GM13976 (cell line): ENCODE measurements around the gene PATJ.

Source experiments
- DNase-seq: peaks from one replicate; pipeline ENCODE4 v3.0.0; 2012; ENCODE audit warnings: low spot score
- in situ Hi-C: fragments of 300-500 bp; cut with MboI; formaldehyde crosslinking; loops from one replicate; pipeline ENCODE4 v1.12.0; 2022; ENCODE audit warnings: low sequenced_read_pairs, mixed read lengths, inconsistent platforms; ENCODE audit not compliant: unreplicated experiment
- TF ChIP-seq, protein P1 (sequence below): IDR thresholded peaks from 2 replicates; pipeline ENCODE4 v1.5.1; 2012; ENCODE audit warnings: borderline replicate concordance, mild to moderate bottlenecking; ENCODE audit not compliant: insufficient read depth; ENCODE audit errors: extremely low read depth, missing control alignments, control extremely low read depth

Gene PATJ

DNA sequence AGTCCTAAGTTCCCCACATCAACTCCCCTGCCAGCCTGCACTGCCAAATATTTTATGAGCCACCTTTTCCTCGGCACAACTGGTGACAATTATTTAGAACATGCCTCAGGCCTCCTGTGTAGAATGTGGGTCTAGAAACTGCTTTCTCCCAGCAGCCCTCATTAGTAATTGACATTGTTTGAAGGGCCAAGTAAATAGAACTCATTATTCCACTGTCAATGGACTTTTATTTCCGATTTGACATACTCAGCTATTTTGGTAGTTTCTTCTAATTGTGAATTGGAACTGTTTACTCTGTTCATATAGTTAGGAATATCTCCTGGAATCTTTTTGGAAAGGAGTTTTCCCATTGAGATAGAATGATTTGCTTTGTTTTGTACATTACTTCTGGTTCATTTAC, 283.6 kb downstream of the PATJ start:
- DNase-seq, result no peak
- in situ Hi-C loops, result no loop called here
- TF ChIP-seq, protein P1, sequence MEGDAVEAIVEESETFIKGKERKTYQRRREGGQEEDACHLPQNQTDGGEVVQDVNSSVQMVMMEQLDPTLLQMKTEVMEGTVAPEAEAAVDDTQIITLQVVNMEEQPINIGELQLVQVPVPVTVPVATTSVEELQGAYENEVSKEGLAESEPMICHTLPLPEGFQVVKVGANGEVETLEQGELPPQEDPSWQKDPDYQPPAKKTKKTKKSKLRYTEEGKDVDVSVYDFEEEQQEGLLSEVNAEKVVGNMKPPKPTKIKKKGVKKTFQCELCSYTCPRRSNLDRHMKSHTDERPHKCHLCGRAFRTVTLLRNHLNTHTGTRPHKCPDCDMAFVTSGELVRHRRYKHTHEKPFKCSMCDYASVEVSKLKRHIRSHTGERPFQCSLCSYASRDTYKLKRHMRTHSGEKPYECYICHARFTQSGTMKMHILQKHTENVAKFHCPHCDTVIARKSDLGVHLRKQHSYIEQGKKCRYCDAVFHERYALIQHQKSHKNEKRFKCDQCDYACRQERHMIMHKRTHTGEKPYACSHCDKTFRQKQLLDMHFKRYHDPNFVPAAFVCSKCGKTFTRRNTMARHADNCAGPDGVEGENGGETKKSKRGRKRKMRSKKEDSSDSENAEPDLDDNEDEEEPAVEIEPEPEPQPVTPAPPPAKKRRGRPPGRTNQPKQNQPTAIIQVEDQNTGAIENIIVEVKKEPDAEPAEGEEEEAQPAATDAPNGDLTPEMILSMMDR, result no peak

GRCh38 chr1:62029704-62030103, 287.4 kb downstream of the PATJ start:
- in situ Hi-C loops, result no loop called here
- TF ChIP-seq, protein P1, result no peak

DNA sequence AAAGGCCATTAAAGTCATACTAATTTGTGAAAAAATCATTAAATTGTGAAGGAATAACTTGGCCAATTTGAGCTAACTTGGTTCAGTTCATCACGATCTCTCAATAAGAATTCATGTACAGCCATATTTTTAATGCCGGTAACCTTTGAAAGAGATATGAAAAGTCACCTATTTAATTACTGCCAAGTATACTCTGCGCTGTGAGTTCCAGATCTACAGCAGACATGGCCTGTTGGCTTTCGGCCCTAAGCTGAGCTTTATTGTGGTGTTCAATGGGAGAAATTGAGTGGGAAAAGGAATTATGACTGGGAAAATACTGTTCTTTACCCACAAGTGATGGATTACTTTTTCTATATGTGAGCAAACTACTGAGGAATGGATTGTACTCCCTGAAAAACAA, 292.5 kb downstream of the PATJ start:
- TF ChIP-seq, protein P1, result no peak
- no peak for DNase-seq
- in situ Hi-C loops, result no loop called here

More at GRCh38 chr1:62029704-62030103, 287.4 kb downstream of the PATJ start:
- DNase-seq, result no peak

- in situ Hi-C loops, result no loop called here
- TF ChIP-seq, protein P1, result no peak
These were observed 295.0 kb downstream of the PATJ start for GRCh38 chr1:62037274-62037673.

GRCh38 chr1:62038594-62039284, 296.5 kb downstream of the PATJ start:
- TF ChIP-seq, protein P1, result no peak
- in situ Hi-C loops, result no loop called here

More at GRCh38 chr1:62037274-62037673, 295.0 kb downstream of the PATJ start:
- DNase-seq, result no peak

GRCh38 chr1:62040450-62040849, 298.2 kb downstream of the PATJ start:
- TF ChIP-seq, protein P1, result no peak
- DNase-seq, result no peak
- in situ Hi-C loops, result no loop called here

More at GRCh38 chr1:62038594-62039284, 296.5 kb downstream of the PATJ start:
- no peak for DNase-seq
